WERI-Rb-1 (cell line): ENCODE measurements around the gene MARK4.

Source experiments
- DNase-seq: peaks from one replicate; pipeline ENCODE4 v3.0.0-alpha.2; 2020
- H3K27ac ChIP-seq: fragments of 250-450 bp; sonication (Bioruptor Pico); 2 replicates; pipeline ENCODE4 v1.5.1; 2020; ENCODE audit warnings: mild to moderate bottlenecking, moderate library complexity
- H3K27me3 ChIP-seq: fragments of 250-450 bp; sonication (Bioruptor Pico); 2 replicates; pipeline ENCODE4 v1.5.1; 2021; ENCODE audit warnings: mild to moderate bottlenecking, low read depth, moderate library complexity; ENCODE audit not compliant: insufficient read depth, severe bottlenecking
- H3K36me3 ChIP-seq: fragments of 250-450 bp; sonication (Bioruptor Pico); 2 replicates; pipeline ENCODE4 v1.5.1; 2020; ENCODE audit warnings: mild to moderate bottlenecking, moderate library complexity
- H3K4me3 ChIP-seq: 2 replicates; pipeline ENCODE4 v1.5.1; 2011; ENCODE audit warnings: low read depth, mild to moderate bottlenecking, control low read depth, low read length
- H3K9me3 ChIP-seq: fragments of 250-450 bp; sonication (Bioruptor Pico); 2 replicates; pipeline ENCODE4 v1.5.1; 2021; ENCODE audit warnings: mild to moderate bottlenecking, moderate library complexity; ENCODE audit not compliant: severe bottlenecking
- TF ChIP-seq, protein P1 (sequence below): IDR thresholded peaks from 2 replicates; pipeline ENCODE4 v1.5.1; 2011; ENCODE audit warnings: low read depth, mild to moderate bottlenecking, control low read depth, inconsistent platforms, low read length

MARK4 gene

DNA sequence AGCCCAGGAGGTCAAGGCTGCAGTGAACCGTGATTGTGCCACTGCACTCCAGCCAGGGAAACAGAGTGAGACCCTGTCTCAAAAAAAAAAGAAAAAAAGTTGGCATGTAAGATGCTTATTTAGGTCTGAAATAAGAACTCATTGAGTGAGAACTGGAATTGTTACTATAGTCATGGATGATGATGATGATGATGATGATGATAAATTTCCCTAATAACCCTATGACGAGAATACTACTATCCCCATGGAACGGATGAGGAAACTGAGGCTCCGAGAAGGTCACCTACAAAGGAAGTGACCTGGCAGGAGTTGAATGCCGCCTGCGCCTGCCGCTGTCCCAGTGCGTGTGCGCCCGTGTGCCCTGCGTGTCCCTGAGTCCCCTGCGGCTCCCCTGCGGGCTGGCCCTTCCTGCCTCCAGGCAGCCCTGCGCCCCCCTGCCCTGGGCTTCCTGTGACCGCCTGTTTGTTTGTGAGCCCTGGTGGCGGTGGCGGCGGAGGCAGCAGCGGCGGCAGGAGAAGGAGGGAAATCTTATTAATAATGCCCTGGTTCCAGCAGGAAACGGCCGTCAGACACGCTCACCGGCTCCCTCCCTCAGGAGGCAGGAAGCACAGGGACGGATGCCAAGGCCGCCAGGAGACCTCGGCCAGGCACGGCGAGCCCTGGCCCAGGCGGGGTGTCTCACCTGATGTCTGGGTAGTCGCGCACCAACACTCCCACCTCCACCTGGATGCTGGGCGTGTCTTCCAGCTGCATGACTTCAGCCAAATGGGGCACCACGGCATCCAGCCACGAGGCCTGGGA lies 35.5 kb upstream of the MARK4 start:
- Histone ChIP-seq H3K27me3 (no peaks in the 10 kb centered on the region), H3K27ac (no peak overlapping the region), H3K36me3 (no peaks in the 10 kb centered on the region), H3K4me3 (no peak overlapping the region), H3K9me3 (no peaks in the 10 kb centered on the region)
- TF ChIP-seq, protein P1, sequence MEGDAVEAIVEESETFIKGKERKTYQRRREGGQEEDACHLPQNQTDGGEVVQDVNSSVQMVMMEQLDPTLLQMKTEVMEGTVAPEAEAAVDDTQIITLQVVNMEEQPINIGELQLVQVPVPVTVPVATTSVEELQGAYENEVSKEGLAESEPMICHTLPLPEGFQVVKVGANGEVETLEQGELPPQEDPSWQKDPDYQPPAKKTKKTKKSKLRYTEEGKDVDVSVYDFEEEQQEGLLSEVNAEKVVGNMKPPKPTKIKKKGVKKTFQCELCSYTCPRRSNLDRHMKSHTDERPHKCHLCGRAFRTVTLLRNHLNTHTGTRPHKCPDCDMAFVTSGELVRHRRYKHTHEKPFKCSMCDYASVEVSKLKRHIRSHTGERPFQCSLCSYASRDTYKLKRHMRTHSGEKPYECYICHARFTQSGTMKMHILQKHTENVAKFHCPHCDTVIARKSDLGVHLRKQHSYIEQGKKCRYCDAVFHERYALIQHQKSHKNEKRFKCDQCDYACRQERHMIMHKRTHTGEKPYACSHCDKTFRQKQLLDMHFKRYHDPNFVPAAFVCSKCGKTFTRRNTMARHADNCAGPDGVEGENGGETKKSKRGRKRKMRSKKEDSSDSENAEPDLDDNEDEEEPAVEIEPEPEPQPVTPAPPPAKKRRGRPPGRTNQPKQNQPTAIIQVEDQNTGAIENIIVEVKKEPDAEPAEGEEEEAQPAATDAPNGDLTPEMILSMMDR = no peak
- DNase-seq = no peak

DNA sequence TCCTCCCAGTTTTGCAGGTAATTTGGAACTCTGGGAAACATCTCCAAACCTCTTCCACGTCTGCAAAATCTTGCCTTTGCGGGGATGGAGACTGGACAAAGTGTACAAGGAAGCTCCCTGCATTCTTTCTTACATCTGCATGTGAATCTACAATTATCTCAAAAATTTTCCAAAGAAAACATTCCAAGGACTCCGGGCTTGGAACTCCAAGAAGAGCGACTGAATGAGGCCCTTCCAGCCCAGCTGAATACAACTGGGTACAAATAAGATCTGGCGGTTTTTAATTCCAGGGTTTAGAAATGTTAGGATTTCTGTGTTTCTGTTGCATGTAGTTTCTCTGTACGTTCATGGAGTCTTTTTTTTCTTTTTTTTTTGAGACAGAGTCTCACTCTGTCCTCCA lies 34.4 kb upstream of the MARK4 start:
- TF ChIP-seq, protein P1 = no peak
- H3K27ac ChIP-seq = no peak overlapping the region
- H3K27me3 ChIP-seq = no peaks in the 10 kb centered on the region
- H3K9me3 ChIP-seq = no peaks in the 10 kb centered on the region
- no peak overlapping the region for H3K4me3 ChIP-seq
- DNase-seq = no peak
- no peaks in the 10 kb centered on the region for H3K36me3 ChIP-seq

DNA sequence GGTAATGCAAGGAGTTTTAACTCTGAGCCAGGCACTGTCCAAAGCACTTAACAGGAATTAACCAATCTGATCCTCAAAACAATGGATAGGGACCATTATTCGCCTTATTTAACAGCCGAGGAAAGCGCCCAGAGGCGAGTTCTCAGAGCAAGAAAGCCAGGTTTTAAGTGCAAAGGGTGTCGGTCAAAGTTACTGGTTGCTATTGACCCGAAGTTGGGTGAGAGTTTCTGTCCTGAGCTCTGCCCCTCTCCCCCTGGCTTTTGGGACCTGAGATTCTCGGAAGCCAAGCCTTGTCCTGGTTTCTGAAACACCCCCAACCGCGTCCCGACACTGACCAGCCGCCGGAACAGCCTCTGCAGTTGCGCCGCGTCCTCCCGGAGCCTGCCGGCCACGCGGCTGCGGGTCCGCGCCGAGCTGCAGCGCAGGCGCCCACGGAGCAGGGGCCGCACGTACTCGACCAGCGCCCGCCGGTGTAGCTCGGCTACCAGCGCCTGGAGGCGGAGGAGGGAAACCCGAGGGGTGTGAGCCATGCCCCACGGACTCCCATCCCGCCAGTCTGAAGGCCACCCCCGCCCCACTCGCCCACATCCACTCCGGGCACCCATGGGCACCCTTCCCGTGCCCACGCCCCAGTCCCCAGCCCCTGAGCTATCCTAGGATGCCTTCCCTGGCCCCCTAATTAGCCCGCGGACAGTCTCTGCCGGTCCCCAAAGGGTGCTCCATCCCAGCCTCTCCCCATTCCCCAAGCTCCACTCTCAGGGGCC lies 33.7 kb upstream of the MARK4 start:
- no peak overlapping the region for H3K27ac ChIP-seq
- no peak for DNase-seq
- H3K27me3 ChIP-seq = no peaks in the 10 kb centered on the region
- H3K4me3 ChIP-seq = no peak overlapping the region
- H3K9me3 ChIP-seq = no peaks in the 10 kb centered on the region
- H3K36me3 ChIP-seq = no peaks in the 10 kb centered on the region
- TF ChIP-seq, protein P1 = no peak

DNA sequence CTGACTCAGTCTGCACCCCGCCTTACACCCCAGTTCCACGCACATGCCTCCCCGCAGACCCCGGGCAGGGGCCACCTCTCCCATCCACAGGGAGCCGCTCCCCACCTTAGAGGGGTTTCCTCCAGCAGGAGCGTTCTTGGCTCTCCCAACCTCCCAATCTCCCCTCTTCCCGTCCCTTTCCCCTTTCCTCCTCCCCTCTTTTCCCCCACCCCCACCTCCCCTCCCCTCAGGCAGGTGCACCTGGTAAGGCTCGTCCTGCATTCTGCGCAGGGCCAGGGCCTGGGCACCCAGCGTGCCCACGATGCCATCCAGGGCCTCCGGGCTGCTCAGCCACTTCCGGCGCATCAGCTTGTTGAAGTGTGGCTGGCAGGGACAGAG lies 33.1 kb upstream of the MARK4 start:
- DNase-seq = no peak
- Histone ChIP-seq H3K4me3 (no peak overlapping the region), H3K9me3 (no peaks in the 10 kb centered on the region), H3K27me3 (no peaks in the 10 kb centered on the region), H3K36me3 (no peaks in the 10 kb centered on the region), H3K27ac (no peak overlapping the region)
- TF ChIP-seq, protein P1 = no peak

DNA sequence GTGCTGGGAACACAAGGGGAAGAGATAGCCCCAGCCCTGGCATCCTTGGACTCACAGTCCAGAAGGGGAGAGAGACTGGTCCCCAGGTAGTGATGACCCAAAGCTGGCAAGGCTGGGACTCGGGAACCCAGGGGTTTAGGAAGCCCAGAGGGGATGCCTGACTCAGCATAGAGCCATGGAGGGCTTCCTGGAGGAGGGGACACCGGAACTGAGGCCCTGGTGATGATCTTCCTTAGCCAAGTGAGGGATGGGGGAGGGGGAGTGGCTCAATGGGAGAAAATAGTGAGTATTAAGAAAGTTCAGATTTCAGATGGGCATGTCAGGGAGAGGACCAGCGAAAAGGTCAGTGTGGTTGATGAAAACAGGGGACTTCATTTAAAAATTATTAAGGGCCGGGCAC lies 32.6 kb upstream of the MARK4 start:
- no peaks in the 10 kb centered on the region for H3K36me3 ChIP-seq
- H3K4me3 ChIP-seq = no peak overlapping the region
- DNase-seq = no peak
- no peaks in the 10 kb centered on the region for H3K27me3 ChIP-seq
- no peak overlapping the region for H3K27ac ChIP-seq
- TF ChIP-seq, protein P1 = no peak
- no peaks in the 10 kb centered on the region for H3K9me3 ChIP-seq
